Measurements from ENCODE around the gene CCSER1.
"Not testable (repeated sequence)": the region's sequence is repeated elsewhere in the genome, so short reads cannot be mapped to it uniquely, and the experiment has no call there.

CCSER1 gene

DNA sequence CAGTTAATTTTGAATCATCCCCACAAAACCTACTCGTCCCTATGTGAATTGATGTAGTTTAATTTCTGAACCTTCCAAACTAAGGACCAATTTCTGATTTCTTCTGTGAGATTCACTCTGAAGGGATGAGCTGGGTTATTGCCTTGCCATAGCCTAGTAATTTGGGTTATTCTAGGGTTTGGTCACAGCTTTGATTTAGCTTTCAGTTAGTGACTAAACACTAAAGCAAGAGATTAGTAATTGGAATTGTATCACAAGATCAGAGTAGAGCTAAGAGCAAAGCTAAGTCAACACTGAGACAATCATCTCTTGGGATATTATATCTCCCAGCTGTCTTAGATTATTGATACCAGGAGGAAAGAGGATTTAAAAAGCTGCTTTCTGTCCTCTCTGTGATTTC, 588.0 kb downstream of the CCSER1 start:
- no peak for DNase-seq (ENCODE audit: low spot score)

- no peak for DNase-seq (ENCODE audit: low spot score)
Observed at GRCh38 chr4:90718931-90719330, 591.7 kb downstream of the CCSER1 start.

GRCh38 chr4:90727938-90728337, 600.7 kb downstream of the CCSER1 start:
- no peak for DNase-seq (ENCODE audit: low spot score)

GRCh38 chr4:90730752-90731151, 603.6 kb downstream of the CCSER1 start:
- DNase-seq (ENCODE audit: low spot score): no peak

- DNase-seq (ENCODE audit: low spot score): no peak
Observed at GRCh38 chr4:90733211-90733610, 606.0 kb downstream of the CCSER1 start.

DNA sequence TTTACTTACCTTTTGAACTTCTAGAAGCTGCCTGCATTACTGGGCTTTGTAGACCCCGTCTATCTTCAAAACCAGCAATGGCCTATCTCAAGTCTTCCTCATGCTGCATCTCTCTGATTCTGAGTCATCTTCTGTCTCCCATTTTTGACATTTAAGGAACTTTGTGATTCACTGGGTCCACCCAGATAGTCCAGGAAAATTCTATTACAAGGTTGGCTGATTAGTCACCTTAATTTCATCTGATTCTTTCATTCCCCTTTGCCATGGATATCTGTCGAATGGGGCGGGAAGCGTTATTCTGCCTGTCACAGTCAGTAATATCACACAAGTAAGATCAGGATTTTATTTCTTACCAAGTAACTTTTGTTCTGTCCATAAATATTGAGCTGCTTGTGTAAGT, 618.0 kb downstream of the CCSER1 start:
- DNase-seq (ENCODE audit: low spot score): no peak

- DNase-seq (ENCODE audit: low spot score): no peak
Observed at GRCh38 chr4:90753068-90753467, 625.9 kb downstream of the CCSER1 start.

- no peak for DNase-seq (ENCODE audit: low spot score)
Observed at GRCh38 chr4:90757534-90758060, 630.4 kb downstream of the CCSER1 start.

GRCh38 chr4:90760059-90760458, 632.9 kb downstream of the CCSER1 start:
- DNase-seq (ENCODE audit: low spot score): no peak

DNA sequence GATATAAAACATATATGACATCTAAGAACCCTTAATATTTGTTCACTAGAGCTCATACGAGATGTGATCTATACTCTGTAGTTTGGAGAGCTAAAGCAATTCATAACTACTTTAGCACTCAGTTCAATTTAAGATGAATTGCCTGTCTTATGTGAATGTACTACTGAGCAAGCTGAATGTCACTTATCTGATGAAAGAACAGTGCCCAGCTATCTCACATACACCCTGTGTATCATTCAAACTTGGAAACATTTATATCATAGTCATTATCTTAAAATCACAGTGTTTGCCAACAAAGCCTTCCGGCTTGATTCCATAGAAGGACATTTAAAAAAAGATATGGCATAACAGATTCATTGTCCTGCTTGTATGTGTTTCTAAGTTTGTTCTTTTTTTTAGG, 639.6 kb downstream of the CCSER1 start:
- DNase-seq (ENCODE audit: low spot score): no peak

DNA sequence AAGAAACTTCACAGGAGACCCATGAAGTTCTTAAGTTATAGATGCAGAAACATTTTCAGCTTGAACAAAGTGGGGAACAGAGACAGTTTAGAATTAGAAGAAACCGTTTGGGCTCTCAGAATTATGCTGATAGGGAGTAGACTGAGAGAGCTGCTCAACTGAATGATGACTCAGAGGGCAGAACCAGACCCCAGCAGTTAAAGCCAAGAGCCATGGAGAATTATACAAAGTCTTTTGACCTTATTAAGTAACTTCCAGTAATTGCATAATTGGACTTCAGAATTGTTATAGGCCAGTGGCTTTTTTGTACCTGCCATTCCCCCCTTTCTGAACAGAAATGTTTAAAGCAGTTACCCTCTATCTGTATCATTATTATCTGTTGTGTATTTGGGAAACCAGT, 642.1 kb downstream of the CCSER1 start:
- no peak for DNase-seq (ENCODE audit: low spot score)

GRCh38 chr4:90780193-90780592, 653.0 kb downstream of the CCSER1 start:
- DNase-seq (ENCODE audit: low spot score): no peak

GRCh38 chr4:90786602-90787001, 659.4 kb downstream of the CCSER1 start:
- no peak for DNase-seq (ENCODE audit: low spot score)

DNA sequence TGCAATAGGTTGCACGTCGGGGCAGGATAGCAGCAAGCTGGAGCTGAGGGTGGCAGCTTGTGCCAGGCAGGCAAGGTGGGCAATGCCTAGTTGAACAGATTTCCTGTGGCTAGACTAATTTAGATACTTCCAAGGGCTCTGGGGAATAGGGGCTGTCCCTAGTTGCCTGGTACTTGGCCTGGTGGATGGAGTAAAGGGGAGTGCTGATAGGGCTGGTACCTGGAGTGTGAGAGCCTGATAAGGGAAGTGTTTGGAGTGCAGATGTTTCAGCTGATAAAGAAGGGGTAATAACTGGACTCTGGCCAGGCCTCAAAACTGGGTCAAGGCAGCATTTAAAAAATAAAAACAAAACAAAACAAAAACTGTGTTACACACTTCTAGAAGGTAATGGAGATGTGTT, 665.5 kb downstream of the CCSER1 start:
- no peak for DNase-seq (ENCODE audit: low spot score)

DNA sequence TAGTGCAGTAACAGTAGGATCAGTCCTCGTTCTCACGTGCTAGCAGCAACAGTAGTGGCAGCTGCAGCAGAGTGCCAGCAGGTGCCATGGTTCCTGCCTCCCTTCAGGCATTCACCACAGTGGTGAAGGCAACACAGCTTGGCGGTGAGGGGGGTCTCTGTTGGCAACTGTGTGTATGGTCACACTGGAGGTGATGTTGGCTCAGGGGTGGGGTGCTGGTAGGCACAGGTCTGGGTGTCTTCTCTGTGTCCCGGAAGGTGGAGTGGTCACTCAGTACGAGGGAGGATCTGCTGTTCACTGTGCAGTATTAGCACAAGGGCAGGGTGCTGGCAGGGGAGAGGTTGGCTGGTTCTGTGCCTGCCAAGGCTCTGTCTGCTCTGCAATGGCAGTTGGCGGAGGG, 671.8 kb downstream of the CCSER1 start:
- no peak for DNase-seq (ENCODE audit: low spot score)

DNA sequence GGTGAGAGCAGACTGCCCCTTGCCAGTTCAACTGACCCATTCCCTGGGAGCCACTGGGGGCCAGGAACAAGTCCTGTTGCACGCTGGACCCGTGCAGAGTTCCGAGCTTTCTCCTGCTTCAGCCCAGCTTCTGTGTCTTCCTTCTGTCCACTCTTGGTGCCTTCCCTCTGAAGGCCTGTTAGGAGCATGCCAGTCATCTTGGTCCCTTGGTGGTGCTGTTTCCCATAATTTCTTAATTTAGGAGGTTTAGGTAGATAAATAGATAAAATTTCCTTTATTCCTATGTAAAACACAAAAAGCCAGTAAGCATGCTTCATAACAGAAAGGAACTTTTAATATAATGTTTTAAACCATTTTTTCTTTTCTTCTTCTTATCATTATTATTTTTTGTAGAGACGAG, 672.7 kb downstream of the CCSER1 start:
- no peak for DNase-seq (ENCODE audit: low spot score)

DNA sequence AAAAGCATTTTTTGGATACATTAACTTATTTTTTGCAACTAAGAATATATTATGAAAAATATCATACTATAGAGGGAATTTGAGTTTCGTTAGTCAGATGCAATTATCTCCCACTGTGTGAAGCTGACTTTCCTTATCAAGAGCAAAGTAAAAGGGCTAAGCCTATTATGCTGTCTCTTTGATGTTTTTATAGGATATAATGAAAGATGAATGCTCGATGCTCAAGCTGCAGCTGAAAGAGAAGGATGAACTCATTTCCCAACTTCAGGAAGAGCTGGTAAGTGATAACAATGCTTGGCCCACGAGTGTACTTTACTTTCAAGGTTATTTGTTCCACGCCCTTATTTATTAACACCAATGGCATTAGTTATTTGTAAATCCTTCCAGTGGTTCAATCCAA, 688.4 kb downstream of the CCSER1 start:
- no peak for DNase-seq (ENCODE audit: low spot score)

GRCh38 chr4:90816754-90817153, 689.6 kb downstream of the CCSER1 start:
- no peak for DNase-seq (ENCODE audit: low spot score)

- DNase-seq (ENCODE audit: low spot score): no peak
Observed at GRCh38 chr4:90824266-90825150, 697.3 kb downstream of the CCSER1 start.

DNA sequence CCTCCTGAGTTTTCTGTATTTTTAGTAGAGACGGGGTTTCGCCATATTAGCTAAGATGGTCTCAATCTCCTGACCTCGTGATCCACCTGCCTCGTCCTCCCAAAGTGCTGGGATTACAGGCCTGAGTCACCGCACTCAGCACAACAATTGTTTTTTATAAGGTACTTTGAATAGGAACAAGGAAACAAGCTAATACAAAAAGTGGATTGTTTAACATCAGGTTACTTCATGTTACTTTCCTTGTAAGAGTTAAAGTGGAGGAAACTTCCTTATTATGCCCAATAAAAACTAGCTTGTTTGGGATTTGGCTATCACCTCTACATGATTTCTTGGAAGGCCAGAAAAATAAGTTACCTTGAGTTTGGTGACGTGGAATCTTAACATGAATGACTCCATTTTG, 698.7 kb downstream of the CCSER1 start:
- no peak for DNase-seq (ENCODE audit: low spot score)

DNA sequence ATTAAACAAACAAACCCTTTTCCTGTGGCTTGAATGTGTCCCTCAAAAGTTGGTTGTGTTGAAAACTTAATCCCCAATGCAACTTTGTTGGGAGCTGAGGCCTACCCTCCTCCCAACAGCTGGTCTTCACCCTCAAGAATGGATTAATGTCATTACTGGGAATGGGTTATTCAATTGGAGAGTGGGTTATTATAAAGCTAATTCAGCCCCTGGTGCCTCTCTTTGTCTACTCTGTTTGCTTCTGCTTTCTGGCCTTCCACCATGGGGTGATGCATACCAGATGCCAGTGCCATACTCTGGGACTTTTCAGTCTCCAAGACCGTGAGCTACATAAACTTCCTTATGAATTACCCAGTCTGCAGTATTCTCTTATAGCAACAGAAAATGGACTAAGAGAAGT, 706.5 kb downstream of the CCSER1 start:
- DNase-seq (ENCODE audit: low spot score): no peak

DNA sequence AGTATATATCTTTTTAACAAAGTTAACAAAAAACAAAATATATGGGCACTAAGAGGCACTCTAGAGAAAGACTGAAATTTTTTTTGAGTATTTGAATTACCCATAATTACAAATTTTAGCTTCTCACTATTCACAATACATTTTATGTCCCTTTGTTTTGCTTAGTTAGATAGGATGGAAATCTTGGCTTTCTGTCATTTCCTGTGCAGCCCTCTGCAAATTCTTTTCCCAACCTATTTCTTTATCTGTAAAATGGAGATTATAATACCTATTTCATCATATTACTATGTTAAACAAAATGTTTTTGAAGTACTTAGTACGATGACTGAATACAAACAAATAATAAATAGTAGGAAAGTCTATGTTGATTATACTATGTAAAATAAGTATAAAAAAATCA, 710.0 kb downstream of the CCSER1 start:
- DNase-seq (ENCODE audit: low spot score): no peak

DNA sequence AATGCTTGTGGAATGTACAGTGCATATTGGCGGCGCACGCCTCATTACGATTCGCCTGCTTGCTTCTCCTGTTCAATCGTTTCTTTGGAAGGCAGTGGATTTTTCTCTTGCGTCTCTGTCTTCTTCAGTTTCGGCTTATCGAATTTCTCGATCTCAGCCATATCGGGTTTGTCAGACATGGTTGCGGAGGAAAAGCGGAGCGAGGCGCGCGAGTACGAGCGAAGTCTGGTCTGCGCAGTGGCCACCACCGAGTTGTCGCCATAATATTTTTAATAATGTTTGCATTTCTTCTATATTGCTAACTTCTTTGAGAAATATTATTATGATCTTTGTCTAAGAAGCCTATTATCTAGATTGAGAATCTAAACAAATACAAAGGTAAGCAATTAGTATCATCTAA, 711.7 kb downstream of the CCSER1 start:
- DNase-seq (ENCODE audit: low spot score): not testable (repeated sequence)

DNA sequence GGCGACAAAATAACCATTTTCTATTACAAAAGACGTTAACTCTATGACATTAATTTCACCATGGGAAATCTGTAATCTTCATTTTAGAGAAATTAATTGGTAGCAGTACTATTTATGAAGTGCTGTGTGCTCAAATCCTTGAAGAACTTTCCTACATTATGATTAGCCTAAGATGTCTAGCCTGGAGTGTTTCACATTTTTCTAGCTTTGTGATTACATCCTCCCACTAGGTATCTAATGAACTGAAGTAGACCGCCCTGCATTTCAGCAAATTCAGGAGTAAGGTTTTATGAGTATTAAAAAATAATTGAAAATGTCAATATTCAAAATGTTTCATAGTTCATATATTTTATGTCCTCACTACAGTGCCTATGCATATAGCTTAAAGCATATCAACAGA, 713.1 kb downstream of the CCSER1 start:
- DNase-seq (ENCODE audit: low spot score): no peak
